ENCODE measurements around the gene ASPHD1.
"Not testable (repeated sequence)": the region's sequence is repeated elsewhere in the genome, so short reads cannot be mapped to it uniquely, and the experiment has no call there.

The ASPHD1 gene, protein sequence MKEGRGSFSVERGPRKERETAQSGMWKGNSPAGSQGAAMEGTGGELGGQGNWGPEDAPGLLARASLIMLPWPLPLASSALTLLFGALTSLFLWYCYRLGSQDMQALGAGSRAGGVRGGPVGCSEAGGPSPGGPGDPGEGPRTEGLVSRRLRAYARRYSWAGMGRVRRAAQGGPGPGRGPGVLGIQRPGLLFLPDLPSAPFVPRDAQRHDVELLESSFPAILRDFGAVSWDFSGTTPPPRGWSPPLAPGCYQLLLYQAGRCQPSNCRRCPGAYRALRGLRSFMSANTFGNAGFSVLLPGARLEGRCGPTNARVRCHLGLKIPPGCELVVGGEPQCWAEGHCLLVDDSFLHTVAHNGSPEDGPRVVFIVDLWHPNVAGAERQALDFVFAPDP

DNA sequence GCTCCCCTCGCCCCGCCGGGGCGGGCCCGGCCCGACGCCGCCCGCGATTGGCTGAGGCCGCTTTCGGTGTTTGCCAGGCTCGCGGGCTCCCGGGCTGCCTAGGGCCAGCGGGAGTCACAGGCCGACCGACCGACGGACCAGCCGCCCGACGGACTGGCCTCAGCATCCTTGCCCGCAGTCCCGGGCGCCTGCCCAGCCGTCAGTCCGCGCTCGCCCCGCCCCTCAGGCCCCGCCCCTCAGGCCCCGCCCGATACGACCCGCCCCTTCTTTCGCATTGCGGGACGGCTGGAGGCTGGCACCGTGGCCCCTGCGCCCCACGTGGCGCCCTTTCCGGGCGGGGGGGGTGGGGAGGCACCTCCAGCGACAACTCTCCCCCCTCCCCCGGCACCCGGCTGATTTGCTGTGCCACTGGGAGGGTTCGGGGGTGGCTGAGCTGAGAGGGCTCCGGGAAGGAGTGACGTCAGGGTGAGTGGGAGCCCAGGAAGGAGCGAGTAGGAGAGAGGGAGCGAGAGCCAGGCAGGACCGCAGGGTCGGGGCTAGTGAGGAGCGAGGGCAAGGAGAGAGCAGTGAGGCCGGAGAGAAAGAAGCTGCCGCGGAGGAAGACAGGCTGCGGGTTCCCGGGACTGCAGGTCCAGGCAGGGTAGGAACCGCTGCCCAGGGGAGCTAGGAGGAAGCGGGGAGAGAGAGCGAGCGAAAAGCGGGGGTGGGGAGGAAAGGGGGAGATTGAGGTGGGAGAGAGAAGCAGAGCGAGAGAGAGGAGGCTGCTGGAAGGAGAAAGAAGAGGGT, at the start of gene ASPHD1:
Gene ASPHD1, plus strand, starts transcription at position 387 of the 786 bp plus-strand sequence. CDS start 484 bp downstream, outside the sequence.
- FAIRE-seq: no peak

DNA sequence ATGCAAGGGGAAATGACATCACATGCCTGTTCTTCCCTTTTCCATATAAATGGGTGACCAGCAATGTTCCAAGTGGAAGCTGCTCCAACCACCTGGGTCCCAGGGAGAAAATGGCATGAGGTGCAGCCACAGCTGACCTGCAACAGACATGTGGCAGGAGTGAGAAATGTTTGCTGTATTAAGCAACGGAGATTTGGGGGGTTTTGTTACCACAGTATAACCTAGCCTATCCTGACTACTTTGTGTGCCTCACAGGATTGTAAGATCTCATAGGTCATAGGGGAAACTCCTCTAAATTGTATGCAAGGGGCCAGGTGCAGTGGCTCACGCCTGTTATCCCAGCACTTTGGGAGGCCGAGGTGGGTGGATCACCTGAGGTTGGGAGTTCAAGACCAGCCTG, 49.3 kb upstream of the ASPHD1 start:
- no peak for FAIRE-seq

GRCh38 chr16:29852654-29853053, 47.6 kb upstream of the ASPHD1 start:
- FAIRE-seq: no peak

DNA sequence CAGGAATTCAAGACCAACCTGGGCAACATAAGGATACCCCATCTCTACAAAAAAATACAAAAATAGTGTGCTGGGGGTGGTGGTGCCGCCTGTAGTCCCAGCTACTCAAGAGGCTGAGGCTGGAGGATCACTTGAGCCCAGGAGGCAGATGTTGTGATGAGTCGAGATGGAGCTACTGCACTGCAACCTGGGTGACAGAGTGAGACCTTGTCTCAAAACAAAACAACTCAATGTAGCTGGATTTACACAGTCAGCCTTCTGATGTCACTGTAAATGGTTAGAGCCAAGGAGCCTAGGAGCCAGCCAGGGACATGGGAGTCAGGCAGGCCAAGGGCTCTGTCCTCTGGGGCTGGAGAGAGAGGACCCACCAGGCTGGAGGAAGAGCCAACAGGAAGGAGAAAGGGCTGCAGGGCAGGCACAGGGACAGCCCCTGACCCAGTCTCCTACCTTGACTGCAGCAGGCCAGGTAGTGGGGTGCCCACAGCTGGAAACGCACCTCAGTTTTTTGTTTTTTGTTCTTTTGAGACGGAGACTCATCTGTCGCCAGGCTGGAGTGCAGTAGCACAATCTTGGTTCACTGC, 45.7 kb upstream of the ASPHD1 start:
- FAIRE-seq: no peak

DNA sequence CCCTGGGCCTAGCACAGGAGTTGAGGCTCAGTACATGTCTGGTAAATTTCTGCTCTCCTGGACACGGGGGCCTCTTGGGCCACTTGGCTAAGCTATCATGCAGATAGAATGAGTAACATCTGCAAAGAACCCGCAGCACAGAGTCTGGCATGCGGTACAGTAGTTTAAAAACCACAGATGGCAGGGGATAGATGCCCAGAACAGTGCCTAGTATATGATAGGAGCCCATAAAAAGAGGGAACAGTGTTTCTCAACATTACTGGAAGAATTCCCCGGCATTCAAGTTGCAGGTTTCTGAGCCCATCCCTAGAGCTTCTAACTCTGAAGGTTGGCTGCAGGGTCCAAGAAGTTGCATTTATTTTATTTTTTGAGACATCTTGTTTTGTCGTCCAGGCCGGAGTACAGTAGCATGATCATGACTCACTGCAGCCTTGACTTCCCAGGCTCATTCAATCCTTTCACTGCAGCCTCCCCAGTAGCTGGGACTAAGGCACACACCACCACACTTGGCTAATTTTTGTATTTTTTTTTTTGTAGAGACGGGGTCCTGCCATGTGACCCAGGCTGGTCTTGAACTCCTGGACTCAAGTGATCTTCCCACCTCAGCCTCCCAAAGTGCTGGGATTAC, 43.0 kb upstream of the ASPHD1 start:
- no peak for FAIRE-seq

GRCh38 chr16:29858149-29858849, 42.0 kb upstream of the ASPHD1 start:
- FAIRE-seq: no peak

DNA sequence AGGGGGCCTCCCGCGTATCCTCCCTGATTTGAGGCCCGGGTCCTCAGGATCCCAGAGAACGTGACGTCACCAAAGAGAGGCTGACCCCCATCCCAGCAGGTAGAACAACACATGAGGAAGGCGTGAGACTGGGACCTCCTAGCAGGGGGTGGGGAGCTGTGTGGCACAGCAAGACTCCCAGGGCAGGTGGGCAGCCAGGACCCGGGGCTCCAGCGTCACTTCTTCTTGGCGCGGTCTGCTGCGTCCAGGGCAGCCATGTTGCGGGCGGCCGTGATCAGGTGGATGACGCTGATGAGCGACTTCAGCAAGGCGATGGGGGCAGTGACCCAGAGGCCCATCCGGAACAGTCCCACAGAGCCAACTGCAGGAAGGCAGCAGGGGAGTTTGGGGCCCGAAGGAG, 41.3 kb upstream of the ASPHD1 start:
- no peak for FAIRE-seq

DNA sequence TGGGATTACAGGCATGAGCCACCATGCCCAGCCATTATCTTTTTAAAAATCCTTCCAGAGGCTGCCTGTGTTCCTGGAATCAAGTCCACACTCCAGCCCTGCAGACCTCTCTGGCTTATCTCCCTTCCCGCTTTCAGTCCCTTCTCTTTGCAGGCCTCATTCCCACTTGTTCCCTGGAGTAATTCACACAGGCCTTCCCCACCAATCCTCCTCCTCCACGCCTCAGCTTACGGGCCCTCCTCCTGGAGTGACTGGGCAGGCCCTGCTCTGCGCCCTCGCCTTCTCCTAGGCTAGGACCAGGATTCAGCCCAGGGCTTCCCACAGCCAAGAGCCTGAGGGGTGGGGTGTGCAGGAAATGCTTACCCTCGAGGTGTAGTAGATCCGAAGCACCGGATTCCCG, 40.1 kb upstream of the ASPHD1 start:
- no peak for FAIRE-seq

DNA sequence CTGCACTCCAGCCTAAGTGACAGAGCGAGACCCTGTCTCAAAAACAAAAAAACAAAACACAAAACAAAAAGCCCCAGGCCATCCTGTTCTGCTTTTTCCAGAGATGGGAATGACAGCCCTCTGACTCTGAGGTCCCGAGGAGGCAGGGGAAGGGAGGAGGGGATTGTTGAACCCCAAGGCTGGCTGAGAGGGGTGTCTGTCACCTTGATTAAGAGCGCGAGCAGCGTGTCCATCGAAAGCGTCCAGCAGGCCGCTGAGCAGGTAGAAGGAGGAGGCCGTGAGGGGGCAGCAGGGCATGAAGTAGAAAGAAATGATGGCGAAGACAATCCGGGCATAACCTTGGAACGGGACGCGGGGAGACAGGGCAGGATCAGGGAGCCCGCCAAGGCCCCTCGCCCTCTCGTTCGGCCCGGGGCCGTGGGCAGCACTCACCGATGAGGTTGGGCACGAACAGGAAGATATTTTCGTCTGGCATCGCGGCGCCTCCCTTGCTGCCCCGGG, 37.9 kb upstream of the ASPHD1 start:
- FAIRE-seq: no peak

GRCh38 chr16:29862884-29863668, 37.2 kb upstream of the ASPHD1 start, which contains the start of gene CDIPT:
TSS of gene CDIPT (minus strand) at chr16:29863226. CDS start at chr16:29862857, 369 bp downstream.
- peak; percentile 83 for FAIRE-seq

DNA sequence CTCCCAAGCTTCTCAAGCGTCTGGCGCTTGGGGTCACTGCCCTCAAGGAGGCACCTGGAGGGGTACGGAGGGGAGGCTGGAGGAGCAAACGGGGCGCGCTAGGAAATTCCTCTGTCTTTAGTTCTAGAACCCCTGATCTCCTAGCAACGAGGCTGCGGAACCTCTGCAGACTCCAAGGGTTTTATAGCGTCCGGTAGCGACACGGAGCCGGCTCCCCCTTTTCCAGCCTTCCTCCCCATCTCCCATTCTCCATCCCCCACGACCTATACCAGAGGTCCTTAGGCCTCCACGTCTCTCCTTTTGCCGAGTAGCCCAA, 36.7 kb upstream of the ASPHD1 start:
- no peak for FAIRE-seq

- no peak for FAIRE-seq
Measured at GRCh38 chr16:29864205-29864604, 36.1 kb upstream of the ASPHD1 start.

- no peak for FAIRE-seq
Measured at GRCh38 chr16:29868396-29869009, 31.8 kb upstream of the ASPHD1 start.

DNA sequence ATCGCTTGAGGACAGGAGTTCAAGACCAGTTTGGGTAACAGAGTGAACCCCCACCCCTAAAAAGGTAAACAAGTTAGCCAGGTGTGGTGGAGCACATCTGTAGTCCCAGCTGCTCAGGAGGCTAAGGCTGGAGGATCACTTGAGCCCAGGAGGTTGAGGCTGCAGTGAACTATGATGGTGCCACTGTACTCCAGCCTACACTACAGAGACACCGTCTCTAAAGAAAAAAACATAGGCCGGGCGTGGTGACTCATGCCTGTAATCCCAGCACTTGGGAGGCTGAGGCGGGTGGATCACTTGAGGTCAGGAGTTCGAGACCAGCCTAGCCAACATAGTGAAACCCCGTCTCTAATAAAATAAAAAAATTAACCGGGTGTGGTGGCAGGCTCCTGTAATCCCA, 31.2 kb upstream of the ASPHD1 start:
- not testable (repeated sequence) for FAIRE-seq

- FAIRE-seq: no peak
Measured at GRCh38 chr16:29871822-29872546, 28.3 kb upstream of the ASPHD1 start.

GRCh38 chr16:29873319-29873718, 27.0 kb upstream of the ASPHD1 start:
- no peak for FAIRE-seq

DNA sequence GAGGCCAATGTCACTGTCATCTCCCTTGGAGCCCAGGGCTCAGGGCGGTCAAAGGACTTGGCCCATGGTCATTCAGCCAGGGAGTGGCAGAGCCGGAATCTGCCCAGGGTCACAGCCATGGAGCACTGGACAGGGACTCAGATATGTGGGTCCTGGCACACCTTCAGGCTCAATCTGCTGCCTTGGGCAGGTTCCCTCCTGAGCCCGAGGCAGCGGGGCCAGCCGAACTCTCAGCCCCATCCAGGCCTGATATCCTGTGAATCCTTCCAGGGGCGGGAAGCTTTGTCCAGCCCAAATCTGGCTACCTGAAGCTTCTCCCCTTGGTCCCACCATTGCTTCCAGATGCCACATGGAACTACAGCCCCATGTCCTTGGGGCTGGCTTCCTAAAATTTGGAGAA, 25.1 kb upstream of the ASPHD1 start:
- no peak for FAIRE-seq

- no peak for FAIRE-seq
Measured at GRCh38 chr16:29876217-29876593, 24.1 kb upstream of the ASPHD1 start.

GRCh38 chr16:29876594-29877249, 23.6 kb upstream of the ASPHD1 start:
- no peak for FAIRE-seq

Data from endometrium (tissue), 2 donors.